GM12891 (cell line): Measurements from ENCODE around the gene DLG3.

ENCODE experiments used
- DNase-seq: peaks from one replicate; pipeline ENCODE4 v3.0.0; 2011; ENCODE audit warnings: low spot score; ENCODE audit not compliant: insufficient read length
- FAIRE-seq: peaks from 2 replicates; lab custom pipeline; 2011; peaks lifted over from hg19 to GRCh38; lab: Jason Lieb, UNC
- PAX5 ChIP-seq: IDR thresholded peaks from 2 replicates; pipeline ENCODE4 v1.6.1; 2011; ENCODE audit warnings: low read length, moderate library complexity, mild to moderate bottlenecking; ENCODE audit not compliant: insufficient read depth, severe bottlenecking
- POLR2A ChIP-seq: IDR thresholded peaks from 2 replicates; pipeline ENCODE4 v1.6.1; 2011; ENCODE audit warnings: low read depth, low read length, control low read depth
- POLR2AphosphoS5 ChIP-seq: IDR thresholded peaks from 2 replicates; pipeline ENCODE4 v1.6.1; 2011; ENCODE audit warnings: low read depth, low read length, control low read depth
- POU2F2 ChIP-seq: IDR thresholded peaks from 2 replicates; pipeline ENCODE4 v1.6.1; 2011; ENCODE audit warnings: low read depth, mild to moderate bottlenecking, control low read depth, low read length, moderate library complexity
- SPI1 ChIP-seq: IDR thresholded peaks from 2 replicates; pipeline ENCODE4 v1.6.1; 2011; ENCODE audit warnings: low read depth, low read length, control low read depth
- TAF1 ChIP-seq: IDR thresholded peaks from 2 replicates; pipeline ENCODE4 v1.6.1; 2011; ENCODE audit warnings: low read depth, low read length, control low read depth

DLG3 gene

GRCh38 chrX:70437011-70437410 is 7.6 kb upstream of the DLG3 start:
- TF ChIP-seq POLR2A (no peak), POU2F2 (no peak), POLR2AphosphoS5 (no peak), SPI1 (no peak), PAX5 (no peak), TAF1 (no peak)
- DNase-seq (no peak), FAIRE-seq (peak; percentile 28)

GRCh38 chrX:70437921-70438665 is 6.5 kb upstream of the DLG3 start:
- FAIRE-seq (peak; percentile 23), DNase-seq (no peak)
- no peak for TF ChIP-seq POLR2A
- TF ChIP-seq TAF1, result no peak
- no peak for TF ChIP-seq POU2F2
- no peak for TF ChIP-seq POLR2AphosphoS5
- TF ChIP-seq PAX5, result no peak
- TF ChIP-seq SPI1, result no peak

- no peak for TF ChIP-seq TAF1
- DNase-seq (no peak), FAIRE-seq (peak; percentile 50)
Observed at GRCh38 chrX:70439016-70439415, 5.6 kb upstream of the DLG3 start.

DNA sequence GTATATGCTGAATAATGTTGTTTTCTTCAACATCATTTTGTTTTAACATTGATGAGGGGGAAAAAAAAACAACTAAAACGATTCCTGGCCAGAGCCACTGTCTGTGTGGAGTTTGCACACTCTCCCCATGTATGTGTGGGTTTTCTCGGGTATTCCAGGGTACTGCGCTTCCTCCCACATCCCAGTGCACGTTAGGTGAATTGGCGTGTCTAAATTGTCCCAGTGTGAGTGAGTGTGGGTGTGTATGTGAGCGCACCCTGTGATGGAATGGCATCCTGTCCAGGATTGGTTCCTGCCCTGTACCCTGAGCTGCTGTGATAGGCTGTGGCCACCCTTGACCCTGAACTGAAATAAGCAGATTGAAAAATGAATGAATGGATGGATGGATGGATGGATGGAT is 2.4 kb upstream of the DLG3 start:
- FAIRE-seq, result no peak
- TF ChIP-seq TAF1, result no peak
- no peak for TF ChIP-seq POLR2A
- TF ChIP-seq SPI1, result no peak
- TF ChIP-seq POU2F2, result no peak
- no peak for TF ChIP-seq POLR2AphosphoS5
- TF ChIP-seq PAX5, result no peak
- no peak for DNase-seq

- FAIRE-seq, result no peak
- TF ChIP-seq PAX5, result no peak
- no peak for TF ChIP-seq POLR2AphosphoS5
- TF ChIP-seq SPI1, result no peak
- no peak for TF ChIP-seq POLR2A
- TF ChIP-seq POU2F2, result no peak
- no peak for TF ChIP-seq TAF1
- DNase-seq, result no peak
Observed at GRCh38 chrX:70444946-70445656, 466 bp downstream of the DLG3 start.

DNA sequence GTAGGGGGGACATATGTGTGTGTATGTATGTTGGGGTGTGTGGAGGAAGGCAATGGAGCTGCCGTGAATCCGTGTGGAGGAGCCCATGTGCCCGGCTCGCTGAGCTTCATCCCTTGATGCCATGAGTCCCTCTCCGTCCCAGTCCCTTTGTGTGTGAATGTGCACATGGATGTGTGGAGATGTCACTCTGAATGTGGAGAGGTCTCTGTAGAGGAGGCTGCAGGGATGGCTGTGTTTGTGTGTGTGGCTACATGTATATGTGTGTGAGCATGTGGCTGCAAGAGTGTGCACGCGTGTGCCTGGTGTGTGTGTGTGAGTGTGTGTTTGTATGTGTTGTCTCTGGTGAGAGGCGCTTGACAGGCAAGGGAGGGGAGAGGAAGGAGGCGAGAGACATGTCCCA is 1.3 kb downstream of the DLG3 start:
- FAIRE-seq (peak; percentile 43), DNase-seq (no peak)
- TF ChIP-seq PAX5, result no peak
- no peak for TF ChIP-seq SPI1
- no peak for TF ChIP-seq TAF1
- no peak for TF ChIP-seq POLR2A
- no peak for TF ChIP-seq POLR2AphosphoS5

- DNase-seq (no peak), FAIRE-seq (no peak)
- no peak for TF ChIP-seq TAF1
- no peak for TF ChIP-seq POLR2A
- TF ChIP-seq POLR2AphosphoS5, result no peak
- TF ChIP-seq PAX5, result no peak
- TF ChIP-seq SPI1, result no peak
- TF ChIP-seq POU2F2, result no peak
Observed at GRCh38 chrX:70446380-70447350, 2.0 kb downstream of the DLG3 start.

- DNase-seq (no peak), FAIRE-seq (no peak)
- no peak for TF ChIP-seq SPI1
- no peak for TF ChIP-seq TAF1
- TF ChIP-seq POLR2AphosphoS5, result no peak
- no peak for TF ChIP-seq PAX5
- TF ChIP-seq POU2F2, result no peak
- TF ChIP-seq POLR2A, result no peak
Observed at GRCh38 chrX:70449457-70449966, 4.9 kb downstream of the DLG3 start.
